Measurements from ENCODE around the gene PSIP1.
"Not testable (repeated sequence)": the region's sequence is repeated elsewhere in the genome, so short reads cannot be mapped to it uniquely, and the experiment has no call there.

PSIP1 gene

DNA sequence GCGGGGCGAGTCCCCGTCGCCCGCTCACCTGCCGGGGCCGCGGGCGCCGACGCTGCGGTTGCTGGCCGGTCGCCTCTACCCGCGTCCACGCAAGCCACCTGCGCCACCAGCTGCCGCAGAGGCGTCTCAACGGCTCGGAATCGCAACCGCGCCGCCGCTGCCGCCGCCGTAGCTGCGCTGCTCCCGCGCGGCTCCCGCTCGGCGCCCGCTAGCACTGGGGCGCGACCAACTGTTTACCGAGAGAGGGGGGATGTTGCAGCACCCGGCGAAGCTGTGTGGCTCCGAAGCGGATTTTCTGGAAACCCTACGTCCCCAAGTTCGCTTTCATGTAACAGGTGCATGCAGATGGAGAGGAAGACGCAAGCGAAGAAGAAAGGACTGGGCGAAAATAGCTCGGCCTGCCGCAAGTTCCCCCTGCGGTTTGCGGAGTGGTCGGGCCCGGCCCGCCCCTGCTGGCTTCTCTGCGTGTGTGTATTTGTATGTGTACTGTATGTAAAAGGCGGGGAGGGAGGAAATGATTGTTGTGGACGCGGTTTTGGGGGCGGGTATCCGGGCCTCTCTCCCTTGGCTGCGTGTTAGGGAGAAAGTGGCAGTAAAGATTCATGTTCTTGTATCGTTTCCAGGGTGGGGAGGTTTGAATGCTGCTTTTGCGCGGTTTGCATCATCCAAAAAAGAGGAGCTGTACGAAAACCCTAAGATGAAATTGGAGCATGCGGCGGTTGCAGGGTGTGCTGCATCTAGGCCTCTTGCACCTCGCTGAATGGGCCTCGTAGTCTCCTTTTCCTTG is at the start of gene PSIP1:
Gene PSIP1 (minus strand): TSS at position 182 of the 787 bp plus-strand sequence. CDS start 782 bp downstream, outside the sequence.
- peak; percentile 92 for DNase-seq

DNA sequence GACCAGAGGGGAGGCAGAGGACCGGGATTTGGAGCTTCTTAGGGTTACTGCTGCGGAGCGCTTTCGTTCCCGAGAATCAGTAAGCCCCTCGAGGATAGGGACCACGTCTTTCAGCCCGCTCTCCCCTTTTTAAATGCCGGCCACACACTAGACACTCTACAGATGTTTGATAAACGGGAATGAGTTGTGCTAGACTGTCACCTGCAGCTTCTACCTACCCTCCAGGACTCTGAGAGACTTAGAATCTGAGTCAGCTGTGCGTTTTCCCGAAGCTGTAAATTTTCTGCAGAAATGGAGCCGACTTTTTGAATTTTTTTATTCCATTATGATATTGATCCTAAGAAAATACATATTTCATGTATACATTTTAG is 42.7 kb upstream of the PSIP1 start:
- no peak for DNase-seq

DNA sequence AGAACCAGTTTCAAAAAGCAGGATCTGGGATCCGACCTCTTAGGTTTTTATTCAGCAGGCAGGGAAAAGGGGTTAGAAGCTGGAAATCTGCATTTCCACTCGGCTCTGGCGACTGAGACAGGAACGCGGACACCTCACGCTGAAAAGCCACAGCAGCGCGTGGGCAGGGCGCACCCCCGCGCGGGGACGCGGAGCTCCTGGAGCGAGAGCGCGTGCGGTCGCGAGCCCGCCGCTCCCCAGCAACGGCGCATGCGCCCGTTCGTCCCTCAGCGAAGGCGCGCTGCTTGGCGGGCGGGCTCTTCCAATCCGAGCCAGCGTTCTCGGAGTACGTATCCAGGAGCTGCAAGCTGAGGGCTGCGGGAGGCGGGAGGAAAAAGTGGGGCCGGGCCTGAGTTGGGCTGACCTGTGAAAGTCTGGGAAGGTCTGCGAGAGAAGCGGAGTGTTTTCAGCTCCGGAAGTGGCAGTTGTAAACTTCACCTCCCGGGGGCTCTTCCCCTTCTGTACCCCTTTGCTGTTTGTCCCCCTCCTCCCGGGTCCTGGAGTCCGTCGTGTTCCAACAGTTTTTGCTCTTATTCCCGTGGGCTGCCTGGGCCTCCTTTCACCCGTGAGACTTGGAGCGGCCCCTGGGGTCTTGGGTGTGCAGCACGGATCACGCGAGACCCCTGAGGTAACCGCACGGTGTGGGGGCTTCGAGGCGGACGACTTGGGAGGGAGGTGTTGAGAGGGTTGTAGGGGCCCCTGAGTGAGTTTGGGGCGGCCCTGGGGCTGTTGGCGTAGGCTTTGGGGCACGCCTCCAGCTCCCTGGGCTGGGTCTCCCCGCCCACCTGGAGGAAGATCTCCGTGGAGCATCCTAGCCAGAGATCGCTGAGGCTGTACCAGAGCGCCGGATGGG is 42.1 kb upstream of the PSIP1 start, which contains the start of gene CCDC171:
Gene CCDC171 (plus strand): TSS at position 408 of the 892 bp plus-strand sequence. CDS start 11,046 bp downstream, outside the sequence.
- peak; percentile 98 for DNase-seq

DNA sequence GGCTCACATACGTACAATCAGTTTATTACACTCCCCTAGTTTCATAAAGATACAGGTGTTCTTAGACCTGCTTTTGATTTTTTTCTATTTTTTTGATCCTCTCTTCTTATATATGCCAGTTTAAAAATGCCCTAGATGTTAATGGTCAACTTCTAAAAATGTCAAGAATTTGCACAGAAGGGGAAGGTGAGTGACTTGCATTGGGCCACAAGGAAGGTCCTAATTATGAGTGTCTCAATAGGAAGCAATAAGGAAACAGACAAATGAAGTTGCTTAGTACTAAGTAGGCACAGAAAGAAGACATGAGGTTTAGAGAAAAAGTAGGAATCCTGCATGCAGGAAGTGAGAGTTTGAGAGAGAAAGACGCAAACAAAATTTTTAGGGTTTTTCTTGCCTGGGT is 38.8 kb upstream of the PSIP1 start:
- no peak for DNase-seq

DNA sequence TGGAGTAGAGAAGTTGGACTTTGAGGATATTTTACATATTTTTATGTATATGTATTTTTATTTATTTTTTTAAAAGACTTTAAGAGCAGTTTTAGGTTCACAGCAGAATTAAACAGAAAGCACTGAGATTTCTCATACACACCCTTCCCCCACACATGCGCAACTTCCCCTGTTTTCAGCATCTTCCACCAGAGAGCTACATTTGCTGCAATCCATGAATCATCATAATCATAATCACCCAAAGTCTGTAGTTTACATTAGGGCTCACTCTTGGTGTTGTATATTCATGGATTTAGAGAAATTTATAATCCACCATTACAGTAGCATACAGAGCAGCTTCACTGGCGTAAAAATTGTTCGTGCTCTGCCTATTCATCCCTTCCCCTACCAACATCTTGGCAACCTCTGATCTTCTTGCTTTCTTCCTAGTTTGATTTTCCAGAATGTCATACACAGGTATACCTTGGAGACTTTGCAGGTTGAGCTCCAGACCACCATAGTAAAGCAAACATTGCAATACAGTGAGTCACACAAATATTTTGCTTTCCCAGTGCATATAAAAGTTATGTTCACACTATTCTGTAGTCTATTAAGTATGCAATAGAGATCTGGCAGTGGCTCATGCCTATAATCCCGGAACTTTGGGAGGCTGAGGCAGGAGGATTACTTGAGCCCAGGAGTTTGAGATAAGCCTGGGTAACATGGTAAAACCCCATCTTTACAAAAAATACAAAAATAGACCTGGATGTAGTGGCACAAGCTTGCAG is 32.5 kb upstream of the PSIP1 start:
- no peak for DNase-seq

DNA sequence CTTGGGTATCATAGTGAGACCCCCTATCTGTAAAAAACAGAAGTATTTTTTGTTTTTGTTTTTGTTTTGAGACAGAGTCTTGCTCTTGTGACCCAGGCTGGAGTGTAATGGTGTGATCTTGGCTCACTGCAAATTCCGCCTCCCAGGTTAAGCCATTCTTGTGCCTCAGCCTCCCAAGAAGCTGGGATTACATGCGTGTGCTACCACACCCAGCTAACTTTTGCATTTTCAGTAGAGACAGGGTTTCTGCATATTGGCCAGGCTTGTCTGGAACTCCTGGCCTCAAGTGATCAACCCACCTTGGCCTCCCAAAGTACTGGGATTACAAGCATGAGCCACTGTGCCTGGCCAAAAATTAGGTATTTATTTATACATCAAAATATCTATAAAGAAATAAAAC is 31.9 kb upstream of the PSIP1 start:
- DNase-seq, result no peak

DNA sequence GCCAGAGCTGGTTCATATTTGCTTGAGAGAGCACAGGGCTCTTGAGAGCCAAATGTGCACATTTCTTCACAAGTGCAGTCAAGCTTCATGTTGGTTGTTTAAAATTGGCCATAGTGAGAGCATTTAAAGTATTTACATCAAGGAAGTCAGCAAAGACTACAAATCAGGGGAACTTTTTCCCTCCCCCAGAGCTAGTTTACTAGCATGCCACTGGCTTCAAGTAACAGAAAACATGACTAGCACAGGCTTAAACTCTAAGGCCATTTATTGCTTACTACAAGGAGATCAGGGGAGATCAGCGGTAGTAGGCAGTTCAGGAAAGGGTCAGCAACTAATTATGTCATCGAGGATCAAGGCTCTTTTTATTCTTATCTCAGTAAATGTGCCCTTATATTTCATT is 31.1 kb upstream of the PSIP1 start:
- DNase-seq, result no peak

DNA sequence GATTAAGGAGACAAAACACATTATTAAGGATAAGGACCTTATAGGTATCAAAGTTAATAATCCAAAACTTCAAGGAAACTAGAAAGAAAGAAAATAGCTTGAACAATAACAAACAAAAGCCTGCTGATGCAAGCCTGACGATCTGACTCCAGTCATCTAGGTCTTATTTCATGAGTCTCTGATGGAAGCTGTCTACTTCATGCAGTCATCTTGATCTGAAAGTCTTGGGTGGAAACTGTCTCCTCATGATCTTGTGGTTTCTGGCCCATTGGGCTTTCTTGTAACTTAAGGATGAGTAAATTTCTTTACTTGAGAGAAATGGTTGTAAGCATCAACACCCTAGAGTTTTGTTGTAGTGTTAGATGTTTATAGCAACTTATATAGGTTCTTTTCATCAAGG is 20.6 kb upstream of the PSIP1 start:
- DNase-seq, result no peak

DNA sequence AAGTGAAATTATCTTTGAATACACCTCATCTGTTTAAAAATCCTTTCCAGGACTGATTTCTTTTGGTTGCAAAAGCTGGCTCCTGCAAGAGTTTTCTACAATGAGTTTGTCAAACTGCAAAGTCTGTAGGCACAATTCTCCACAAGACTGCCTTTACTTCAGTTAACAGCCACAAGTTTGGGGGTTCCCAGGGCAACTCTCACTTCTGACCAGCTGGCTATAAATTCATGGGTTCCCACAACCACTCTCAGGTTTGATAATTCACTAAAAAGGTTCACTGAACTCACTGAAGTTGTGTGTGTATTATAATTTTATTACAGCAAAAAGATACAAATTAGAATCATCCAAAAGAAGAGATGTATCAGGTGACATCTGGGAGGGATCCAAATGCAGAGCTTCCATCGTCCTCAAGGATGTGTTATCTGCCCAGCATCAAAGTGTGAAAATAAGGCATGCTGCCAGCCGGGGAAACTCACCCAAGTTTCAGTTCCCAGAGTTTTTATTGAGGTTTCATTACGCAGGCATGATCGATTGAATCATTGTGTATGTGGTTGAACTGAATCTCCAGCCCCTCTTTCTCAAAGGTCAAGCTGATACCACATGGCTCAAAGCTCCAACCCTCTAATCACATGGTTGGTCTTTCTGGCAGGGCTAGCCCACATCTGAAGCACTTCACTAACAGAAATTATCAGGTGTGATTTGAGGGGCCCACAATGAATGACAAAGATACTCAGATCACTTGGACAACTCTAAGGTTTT is 19.0 kb upstream of the PSIP1 start:
- DNase-seq, result no peak

DNA sequence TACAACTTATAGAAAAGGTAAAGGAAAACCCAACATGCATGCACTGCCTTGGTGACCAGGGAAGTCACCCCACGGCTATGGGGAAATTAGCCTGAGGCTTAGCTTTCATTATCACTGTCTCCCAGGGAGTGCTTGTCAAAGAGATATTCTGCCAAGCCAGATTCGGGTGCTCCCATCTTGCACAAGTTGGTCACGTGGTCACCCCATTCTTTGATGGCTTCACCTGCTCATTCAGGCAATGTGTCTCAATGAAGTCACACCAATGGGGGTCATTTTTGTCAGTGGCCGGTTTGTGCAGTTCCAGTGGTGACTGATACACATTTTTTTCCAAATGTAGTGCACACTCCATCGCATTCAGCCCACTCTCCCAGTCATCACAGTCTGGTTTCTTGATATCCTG is 16.3 kb upstream of the PSIP1 start:
- not testable (repeated sequence) for DNase-seq

DNA sequence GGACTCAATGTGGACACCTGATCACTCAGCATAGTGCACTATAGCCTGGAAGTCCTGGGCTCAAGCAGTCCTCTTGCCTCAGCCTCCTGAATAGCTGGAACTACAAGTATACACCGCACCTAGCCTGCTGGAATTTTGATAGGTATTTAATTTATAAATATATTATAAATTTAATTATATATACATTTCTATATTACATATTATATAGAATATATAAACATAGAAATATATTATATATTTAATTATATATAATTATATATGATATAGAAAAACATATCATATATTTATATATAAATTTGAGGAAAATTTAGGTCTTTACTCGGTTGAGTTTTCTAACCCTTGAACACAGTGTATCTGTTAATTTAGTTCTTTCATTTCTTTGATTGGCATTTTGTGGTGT is 15.2 kb upstream of the PSIP1 start:
- no peak for DNase-seq

DNA sequence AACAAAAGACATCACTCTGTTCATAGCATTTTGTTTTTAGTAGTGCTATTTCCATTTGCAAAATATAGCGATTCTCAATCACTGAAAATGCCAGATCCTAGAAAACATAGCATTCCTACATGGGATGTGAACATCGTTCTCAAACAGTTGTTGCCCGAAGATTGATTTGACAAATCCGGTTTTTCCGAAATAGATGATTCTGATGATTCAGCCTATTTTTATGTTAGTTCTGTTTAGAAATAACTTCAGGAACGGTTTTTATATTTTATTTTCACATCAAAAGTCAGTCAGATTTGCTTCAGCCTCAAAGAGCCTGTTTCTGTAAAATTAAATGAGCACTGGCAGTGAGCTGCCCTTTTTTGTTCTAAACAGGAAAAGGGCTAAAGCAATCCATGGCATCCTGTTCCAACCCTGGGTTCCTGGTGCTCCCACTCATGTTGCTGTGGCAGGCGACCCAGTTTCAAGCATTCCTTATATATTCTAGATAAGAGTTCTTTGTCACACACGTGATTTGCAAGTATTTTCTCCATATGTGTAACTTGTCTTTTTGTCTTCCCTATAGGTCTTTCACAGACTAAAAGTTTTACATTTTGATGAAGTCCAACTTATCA is 14.2 kb upstream of the PSIP1 start:
- no peak for DNase-seq

DNA sequence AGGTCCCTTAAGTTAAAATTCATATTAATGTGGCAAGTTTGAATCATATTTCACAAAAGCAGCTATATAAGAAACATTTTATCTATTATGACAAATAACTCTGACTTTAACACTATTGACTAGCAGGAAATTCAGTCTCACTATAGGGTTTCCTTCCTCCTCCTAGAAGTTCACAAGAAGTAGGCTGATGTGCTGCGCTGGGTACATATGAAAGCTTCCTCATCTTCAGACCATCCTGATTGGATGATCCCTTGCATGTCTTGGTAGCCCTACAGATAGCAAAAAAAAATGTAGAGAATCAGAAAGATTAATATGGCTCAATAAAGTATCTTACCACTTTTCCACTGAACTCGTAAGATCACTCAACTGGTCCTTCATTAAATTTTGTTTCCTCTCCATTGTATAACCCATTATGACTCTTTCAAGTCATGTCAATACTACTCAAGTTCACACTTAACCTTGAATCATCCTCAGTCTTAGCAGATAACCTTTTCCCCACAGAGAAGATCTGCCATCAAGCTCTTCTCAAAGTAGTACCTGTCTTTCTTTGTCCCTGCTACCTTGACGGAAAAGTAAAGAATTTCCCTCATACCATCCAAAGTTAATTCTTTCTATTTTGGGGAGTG is 11.5 kb upstream of the PSIP1 start:
- DNase-seq, result no peak

DNA sequence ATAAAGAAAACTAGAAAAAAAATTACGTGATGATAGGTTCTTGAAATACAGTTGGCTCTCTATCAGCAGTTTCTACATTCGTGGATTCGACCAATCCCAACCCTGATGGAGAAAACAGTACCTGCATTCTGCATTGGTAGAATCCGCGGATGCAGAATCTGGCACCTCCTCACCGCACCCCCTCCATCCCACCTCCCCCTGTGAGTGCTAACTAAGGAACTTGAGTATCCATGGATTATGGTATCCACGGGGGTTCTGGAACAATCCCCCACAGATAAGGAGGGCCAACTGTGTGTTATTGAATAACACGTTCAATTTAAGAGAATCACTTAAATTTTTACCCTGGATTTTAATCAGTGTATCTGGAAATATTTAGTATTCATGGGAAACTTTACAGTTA is 10.5 kb upstream of the PSIP1 start:
- no peak for DNase-seq

DNA sequence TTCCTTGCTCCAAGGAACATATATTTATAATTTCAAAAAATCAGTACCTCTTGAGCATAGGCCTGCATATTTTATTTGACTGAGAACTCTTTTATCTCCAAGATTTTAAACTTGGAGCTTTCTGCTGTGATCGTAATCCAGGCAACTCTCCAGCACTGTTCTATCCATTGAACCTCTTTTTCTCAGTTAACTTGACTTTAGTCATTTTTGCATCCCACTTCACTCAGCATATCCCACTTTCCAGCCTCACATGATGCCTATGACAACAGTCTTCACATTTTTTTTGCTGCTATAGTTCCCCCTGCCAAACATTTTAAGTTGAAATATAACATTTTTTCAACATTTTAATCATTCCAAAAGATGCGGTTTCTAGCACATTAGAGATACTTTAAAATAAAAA is 9.1 kb upstream of the PSIP1 start:
- DNase-seq, result no peak

DNA sequence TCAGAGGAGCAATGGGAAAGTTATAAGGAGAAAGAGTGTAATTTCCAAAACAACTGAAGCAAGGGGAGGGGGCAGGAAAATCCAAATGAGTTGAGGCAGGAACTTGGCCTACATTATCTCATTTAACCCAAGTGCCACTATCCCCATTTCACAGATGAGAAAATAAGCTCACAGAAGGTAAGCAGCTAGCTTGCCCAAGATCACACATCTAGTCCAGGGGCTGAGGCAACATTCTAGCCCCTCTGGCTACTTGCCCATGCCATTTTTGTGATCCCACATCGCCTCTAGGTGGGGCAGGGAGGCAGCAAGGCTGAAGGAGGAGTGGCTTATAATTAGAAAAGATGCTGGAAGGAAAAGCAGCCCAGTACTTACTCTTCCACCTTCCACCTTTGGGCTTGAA is 2.6 kb upstream of the PSIP1 start:
- DNase-seq, result peak; percentile 10

DNA sequence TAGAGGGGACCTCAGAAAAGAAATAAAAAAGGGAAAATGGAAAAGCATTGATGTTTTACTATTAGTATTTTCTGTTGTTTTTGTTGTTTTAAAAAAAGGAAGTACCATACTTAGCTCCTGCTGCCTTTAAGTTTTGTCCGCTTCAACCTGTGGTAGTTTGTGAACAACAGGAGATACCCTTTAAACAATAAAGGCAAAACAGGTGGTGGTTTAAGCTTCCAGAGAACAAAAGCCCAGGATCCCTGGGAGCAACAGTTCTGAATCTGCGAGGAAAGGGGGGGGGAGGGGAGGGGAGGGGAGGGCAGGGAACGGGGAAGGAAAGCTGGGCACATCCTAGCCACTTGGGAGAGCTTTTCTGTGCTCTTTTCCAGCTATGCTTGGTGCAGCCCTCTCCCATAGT is 2.1 kb upstream of the PSIP1 start:
- DNase-seq, result peak; percentile 48

DNA sequence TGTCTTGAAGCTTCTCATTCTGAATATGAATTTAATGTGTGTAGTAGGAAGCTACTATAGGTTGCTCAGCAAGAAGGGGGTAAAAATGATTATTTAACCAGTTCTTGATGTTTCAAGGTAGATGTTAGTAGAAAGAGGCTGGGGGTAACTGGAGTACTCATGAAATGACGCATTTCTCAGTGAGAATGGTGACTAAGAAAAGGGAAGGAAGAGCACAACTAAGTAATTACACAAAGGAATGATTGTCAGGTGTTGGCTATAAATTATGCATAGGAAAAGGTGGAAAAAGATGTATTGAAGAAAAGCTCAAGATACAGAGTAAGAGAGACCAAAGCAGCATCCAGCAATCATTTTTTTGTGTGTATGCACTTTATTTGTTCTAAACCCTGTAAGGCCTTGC is 1.4 kb upstream of the PSIP1 start:
- no peak for DNase-seq

DNA sequence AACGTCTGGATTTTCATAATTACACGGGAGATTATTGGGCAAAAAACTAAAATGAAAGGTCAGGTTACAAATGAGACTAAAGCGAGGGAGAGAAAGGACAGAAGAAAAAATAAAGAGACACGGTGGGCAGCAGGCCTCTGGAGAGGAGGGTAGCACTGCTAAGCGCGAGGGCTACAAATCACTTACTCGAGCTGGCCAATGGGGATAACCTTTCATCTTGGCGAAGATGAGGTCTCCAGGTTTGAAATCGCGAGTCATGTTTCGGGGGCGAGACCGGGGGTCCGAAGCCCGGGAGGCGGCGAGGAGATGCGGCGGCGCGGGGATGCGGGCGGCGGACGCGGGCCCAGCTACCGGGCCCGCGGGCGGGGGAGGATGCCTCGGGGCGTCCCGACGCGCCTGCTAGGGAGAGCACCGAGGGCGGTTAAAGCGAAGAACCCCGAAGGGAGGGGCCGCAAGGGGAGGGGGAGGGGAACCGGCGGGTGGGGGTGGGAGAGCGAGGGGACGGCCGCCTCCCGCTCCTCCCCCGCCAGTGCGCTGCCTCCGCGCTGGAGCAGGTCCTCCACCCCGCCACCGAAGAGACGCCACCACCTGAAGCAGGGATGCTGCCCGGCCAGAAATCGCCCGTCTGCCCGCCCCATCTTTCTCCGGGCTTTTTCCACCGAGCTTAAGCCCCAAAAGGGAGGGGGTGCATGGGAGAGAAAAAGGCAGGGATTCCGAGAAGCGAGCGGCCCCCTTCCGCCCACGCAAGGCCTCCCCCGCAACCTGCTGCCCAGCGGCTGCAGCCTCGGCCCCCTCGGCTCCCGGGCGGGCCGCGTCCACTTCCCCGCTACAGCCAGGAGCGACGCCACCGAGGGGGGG is 610 bp downstream of the PSIP1 start:
- peak; percentile 53 for DNase-seq

DNA sequence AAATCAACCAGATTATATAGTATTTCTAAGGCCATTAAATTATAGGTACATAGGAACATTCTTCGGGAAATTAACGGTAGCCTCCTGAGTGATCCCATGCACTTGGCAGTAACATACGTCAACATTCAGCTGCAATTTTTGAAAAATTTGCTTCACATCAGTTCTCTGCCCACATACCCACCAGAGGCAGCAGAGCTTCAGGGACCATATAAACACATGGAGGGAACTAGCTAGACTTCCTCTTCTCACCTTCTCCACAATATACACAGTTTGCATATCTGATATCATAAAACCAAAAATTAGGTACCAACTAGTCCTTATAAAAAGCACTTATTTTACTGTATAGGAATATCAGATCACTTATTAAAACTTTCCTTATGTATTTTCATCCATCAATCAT is 4.8 kb downstream of the PSIP1 start:
- no peak for DNase-seq

DNA sequence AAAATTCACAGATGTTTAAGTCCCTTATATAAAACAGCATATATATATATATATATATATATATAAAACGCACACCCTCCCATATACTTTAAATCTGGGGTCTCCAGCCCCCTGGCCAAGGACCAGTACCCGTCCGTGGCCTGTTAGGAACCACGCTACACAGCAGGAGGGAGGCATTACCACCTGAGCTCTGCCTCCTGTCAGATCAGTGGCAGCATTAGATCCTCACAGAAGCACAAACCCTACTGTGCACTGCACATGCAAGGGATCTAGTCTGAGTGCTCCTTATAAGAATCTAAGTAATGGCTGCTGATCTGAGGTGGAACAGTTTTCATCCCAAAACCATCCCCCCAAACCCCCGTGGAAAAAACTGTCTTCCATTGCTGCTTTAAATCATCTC is 9.0 kb downstream of the PSIP1 start:
- DNase-seq, result no peak

Data from NCI-H345 (cell line).